Subcutaneous adipose tissue (tissue), 4 donors: Measurements from ENCODE around the gene PIK3C2G. TPM values are rescaled to one million over a fixed set of nuclear protein-coding genes. Genes with fewer than 3 reads are reported as not detected.

Experiments
- total RNA-seq, 4 donors: library from RNA; depleted of rRNA; stranded (reverse); fragments of >200 nt; gene quantifications; one replicate each; pipeline ENCODE4 v1.1.0, GENCODE V29; 2016
- TF ChIP-seq, protein P1 (sequence below): fragments of 450-650 bp; IDR thresholded peaks from one replicate; pipeline ENCODE4 v1.5.1; 2016; ENCODE audit warnings: low read depth, mild to moderate bottlenecking, control low read depth, antibody characterized with exemption, moderate library complexity

The PIK3C2G gene
- total RNA-seq, 4 donors from 2014 or later: 0.19 to 0.22 TPM; not detected in 2

DNA sequence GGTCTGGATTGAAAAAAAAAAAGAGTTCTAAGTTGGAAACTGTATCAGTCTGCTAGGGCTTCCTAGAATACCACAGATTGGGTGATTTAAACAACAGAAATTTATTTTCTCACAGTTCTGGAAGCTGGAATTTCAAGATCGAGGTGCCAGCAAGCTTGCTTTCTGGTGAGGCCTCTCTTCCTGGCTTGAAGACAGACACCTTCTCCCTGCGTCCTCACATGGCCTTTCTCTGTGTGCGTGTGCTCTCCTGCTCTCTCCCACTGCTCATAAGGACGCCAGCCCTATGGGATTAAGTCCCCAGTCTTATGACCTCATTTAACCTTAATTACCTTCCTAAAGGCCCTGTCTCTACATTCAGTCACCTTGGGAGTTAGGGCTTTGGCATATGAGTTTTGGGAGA lies 215.5 kb downstream of the PIK3C2G start:
- TF ChIP-seq, protein P1, sequence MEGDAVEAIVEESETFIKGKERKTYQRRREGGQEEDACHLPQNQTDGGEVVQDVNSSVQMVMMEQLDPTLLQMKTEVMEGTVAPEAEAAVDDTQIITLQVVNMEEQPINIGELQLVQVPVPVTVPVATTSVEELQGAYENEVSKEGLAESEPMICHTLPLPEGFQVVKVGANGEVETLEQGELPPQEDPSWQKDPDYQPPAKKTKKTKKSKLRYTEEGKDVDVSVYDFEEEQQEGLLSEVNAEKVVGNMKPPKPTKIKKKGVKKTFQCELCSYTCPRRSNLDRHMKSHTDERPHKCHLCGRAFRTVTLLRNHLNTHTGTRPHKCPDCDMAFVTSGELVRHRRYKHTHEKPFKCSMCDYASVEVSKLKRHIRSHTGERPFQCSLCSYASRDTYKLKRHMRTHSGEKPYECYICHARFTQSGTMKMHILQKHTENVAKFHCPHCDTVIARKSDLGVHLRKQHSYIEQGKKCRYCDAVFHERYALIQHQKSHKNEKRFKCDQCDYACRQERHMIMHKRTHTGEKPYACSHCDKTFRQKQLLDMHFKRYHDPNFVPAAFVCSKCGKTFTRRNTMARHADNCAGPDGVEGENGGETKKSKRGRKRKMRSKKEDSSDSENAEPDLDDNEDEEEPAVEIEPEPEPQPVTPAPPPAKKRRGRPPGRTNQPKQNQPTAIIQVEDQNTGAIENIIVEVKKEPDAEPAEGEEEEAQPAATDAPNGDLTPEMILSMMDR: no peak

DNA sequence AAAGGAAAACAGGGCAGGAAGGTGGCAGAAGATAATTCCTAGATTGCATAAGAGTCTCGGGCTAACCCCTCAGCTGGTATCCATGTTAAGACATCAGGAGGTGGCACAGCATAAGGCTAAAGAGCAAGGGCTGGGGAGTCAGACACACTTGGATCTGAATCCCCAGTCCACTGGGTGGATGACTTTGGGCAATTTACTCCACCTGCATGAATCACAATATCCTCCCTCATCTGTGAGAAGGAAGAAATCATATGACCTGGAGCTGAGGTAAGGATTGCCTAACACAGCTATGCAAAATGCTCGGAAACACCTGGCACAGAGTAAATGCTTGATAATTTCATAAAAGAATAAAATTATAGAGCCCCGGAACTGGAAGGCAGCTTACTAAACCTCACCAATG lies 217.9 kb downstream of the PIK3C2G start:
- TF ChIP-seq, protein P1: no peak

DNA sequence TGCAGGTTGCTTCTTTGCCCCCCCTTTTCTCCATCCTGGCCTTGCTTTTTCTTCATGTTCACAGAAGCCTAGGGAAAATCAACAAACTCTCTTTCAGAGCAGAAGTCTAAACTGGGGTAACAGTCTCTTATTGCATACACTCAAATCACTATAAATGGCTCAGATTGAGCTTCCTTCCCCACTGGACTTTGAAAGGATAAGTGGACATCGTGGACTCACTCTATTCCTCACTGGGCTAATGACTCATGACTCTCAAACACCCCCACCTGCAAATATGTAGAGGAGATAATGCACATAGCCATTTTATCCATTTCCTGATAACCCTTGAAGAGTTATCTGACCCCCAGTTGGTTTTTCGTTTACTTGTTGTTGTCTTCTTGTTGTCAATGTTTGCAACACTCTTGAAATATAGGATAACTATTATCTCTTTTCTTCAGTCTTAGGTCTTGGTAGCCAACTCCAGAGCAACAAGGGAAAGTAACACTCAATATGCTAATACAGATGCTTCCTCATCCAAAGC lies 221.3 kb downstream of the PIK3C2G start:
- TF ChIP-seq, protein P1: no peak

DNA sequence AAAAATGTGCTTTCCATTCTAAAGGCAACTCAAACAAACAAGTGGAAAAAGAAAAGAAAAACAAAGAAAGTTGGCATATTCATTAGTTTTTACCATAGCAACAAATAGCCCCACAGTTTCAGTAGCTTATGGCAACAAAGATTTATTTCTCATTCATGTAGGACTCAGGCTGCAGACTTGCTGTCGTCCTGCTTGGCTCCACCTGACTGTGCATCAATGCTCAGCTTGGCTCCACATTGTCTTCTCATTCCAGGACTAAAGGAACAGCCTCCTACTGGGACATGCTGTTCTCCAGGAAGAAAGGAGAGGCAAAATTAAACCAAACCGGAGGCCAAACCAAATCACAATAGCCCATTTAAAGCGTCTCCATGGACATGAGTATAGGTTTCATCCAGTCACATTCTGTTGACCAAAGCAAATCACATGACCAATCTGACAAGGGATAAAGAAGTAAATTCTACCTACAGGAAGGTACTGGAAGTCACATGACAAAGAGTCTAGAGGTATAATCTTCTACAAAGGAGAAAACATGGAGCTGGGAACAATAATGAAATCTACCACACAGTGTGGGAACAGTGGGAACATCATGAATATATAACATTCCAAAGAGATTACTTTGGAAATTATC lies 222.5 kb downstream of the PIK3C2G start:
- TF ChIP-seq, protein P1: no peak

DNA sequence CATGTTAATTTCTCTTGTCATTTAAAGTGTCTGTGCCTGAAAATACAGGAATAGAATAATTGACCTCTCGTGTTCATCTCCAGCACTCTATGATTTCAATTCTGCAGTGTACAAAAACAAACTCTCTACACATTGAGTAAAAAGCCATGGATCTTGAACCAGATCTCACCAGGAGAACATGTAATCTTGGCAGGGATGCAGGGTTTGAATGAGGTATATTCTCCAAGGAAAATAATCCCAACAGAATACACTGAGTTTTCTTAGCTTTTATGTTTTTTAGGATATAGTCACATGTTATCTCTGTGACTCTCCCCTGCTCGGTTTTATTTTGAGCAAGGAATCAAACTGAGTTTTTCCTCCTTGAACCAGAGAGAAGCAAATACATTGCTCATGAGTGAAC lies 224.7 kb downstream of the PIK3C2G start:
- TF ChIP-seq, protein P1: no peak

DNA sequence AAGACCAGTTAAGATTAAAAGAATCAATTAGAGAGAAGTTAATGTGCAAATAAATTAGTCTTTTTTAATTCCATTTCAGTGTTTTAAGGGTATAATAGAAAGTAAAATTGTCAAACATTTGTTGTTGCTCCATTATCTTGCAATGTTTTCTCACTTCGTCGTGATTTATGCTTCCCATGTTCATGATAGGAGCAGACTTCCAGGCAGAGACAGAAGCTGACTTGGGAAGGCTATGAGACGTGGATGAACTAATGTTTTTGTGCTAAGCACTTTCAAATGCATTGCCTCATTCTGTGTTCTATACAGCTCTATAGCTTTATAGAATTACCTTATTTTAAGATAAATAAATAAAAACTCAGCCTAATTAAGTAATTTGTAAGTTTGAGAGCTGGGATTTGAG lies 226.2 kb downstream of the PIK3C2G start:
- TF ChIP-seq, protein P1: no peak

DNA sequence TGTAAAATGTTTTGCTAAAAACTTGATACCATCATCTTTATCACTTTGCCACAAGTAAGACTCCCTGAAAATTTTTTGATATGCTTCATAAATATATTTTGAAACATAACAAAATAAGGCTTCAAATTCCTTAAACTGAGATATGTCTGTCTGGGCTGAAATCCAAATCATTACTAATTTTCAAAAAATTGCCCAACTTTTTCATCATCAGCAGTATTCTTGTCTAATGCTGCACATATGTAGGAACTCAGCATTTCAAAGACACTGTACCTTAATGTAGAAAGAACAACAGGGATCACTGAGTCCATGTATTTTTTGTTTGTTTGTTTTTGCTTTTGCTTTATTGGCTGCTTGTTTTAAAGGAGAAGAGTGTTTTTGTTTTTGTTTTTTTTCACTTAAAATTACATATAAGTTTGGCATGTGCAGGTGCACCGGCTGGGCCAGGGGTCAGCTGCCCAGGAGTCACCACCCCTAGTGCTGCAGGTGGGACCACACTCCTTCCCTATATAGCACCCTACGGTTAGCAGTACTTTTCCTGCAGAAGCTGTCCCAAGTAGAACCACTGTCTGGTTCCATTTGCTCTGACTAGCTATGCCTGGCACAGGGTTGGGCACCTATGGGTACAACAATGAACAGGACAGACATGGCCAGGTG lies 231.2 kb downstream of the PIK3C2G start:
- TF ChIP-seq, protein P1: no peak
